Upper lobe of left lung (tissue), 4 donors: ENCODE data around the gene FAM83B.
"Not testable (repeated sequence)": the region's sequence is repeated elsewhere in the genome, so short reads cannot be mapped to it uniquely, and the experiment has no call there.

ENCODE experiments used
- EP300 ChIP-seq, 4 donors: sonication (generic); formaldehyde crosslinking; IDR thresholded peaks; one replicate each; pipeline ENCODE4 v1.5.1; 2017; ENCODE audit warnings: antibody characterized with exemption in 4 of 4, control low read depth in 2 of 4
- POLR2A ChIP-seq, 4 donors: fragments of 450-650 bp; IDR thresholded peaks; one replicate each; pipeline ENCODE4 v1.5.1; 2016 to 2017; ENCODE audit warnings: antibody characterized with exemption in 4 of 4, mild to moderate bottlenecking in 2 of 4
- TF ChIP-seq, protein P1 (sequence below), 6 experiments: fragments of 450-650 bp in 4 of 6; fragments of 200-600 bp in 2 of 6; sonication (generic) in 2 of 6; IDR thresholded peaks; one replicate each; pipeline ENCODE4 v1.5.1; 2016 to 2019; ENCODE audit warnings: antibody characterized with exemption in 6 of 6

DNA sequence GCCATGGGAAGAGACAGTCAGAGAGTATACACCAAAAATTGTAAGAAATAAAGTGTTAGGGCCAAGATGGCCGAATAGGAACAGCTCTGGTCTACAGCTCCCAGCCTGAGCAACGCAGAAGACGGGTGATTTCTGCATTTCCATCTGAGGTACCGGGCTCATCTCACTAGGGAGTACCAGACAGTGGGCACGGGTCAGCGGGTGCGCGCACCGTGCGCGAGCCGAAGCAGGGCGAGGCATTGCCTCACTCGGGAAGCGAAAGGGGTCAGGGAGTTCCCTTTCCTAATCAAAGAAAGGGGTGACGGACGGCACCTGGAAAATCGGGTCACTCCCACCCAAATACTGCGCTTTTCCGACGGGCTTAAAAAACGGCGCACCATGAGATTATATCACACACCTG is 114.8 kb downstream of the FAM83B start:
- TF ChIP-seq, protein P1, sequence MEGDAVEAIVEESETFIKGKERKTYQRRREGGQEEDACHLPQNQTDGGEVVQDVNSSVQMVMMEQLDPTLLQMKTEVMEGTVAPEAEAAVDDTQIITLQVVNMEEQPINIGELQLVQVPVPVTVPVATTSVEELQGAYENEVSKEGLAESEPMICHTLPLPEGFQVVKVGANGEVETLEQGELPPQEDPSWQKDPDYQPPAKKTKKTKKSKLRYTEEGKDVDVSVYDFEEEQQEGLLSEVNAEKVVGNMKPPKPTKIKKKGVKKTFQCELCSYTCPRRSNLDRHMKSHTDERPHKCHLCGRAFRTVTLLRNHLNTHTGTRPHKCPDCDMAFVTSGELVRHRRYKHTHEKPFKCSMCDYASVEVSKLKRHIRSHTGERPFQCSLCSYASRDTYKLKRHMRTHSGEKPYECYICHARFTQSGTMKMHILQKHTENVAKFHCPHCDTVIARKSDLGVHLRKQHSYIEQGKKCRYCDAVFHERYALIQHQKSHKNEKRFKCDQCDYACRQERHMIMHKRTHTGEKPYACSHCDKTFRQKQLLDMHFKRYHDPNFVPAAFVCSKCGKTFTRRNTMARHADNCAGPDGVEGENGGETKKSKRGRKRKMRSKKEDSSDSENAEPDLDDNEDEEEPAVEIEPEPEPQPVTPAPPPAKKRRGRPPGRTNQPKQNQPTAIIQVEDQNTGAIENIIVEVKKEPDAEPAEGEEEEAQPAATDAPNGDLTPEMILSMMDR (IDR thresholded peaks at IDR 0.05): not testable (repeated sequence)
- not testable (repeated sequence) for TF ChIP-seq POLR2A, EP300 (IDR thresholded peaks at IDR 0.05)
